ENCODE data around the gene MAPKAP1. TPM values are rescaled to one million over a fixed set of nuclear protein-coding genes. Genes with fewer than 3 reads are reported as not detected.

The MAPKAP1 gene
- total and polyA plus RNA-seq, 9 donors = 47.3 to 67.3 (median 59.6) TPM

DNA sequence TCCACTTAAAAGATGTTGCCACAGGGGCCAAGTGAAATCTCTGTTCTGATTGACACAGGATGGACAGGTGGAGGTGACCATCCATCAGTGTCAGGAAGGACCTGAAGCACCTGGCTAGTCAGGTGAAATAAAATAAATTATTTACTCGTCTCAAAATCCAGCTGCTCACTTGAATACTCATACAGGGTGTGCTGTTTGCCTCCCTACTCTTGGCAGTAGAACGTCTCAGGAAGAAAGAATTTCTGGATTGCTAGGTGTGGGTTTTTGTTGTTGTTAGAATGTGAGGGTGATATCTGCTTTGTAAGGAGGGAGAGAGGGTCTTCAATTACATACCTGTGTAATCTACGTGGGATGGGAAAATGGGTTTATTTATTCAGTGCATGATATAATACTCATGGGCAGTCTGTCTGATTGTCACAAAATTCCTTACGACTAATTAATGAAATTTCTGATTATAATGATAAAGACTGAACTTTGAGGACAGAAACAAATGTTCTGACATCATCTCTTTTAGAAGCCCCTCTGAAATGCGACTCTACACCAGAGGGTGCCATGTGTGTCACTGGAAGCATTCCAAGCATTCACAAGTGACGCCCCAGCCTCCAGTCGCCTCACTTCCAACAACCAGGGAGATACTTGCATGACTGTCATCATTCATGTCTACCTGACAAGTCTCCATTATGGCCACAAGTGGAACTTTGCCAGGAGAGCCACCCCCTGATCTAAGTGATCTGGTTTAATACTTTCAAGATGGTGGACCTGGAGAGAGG, 227.0 kb downstream of the MAPKAP1 start:
- H3K27ac ChIP-seq (ENCODE audit: low read length) = no peak overlapping the region
- WGBS (ENCODE audit: insufficient coverage) = 40% methylated on average over 1 of the region's 7 CpGs
- no peak overlapping the region for H3K4me3 ChIP-seq (ENCODE audit: low read length)
- no peaks in the 10 kb centered on the region for H3K27me3 ChIP-seq (ENCODE audit: control insufficient read depth, insufficient read depth, low read length)
- no peaks in the 10 kb centered on the region for H3K9me3 ChIP-seq (replicated peaks; ENCODE audit: control insufficient read depth, low read depth, low read length)
- H3K4me1 ChIP-seq (ENCODE audit: control insufficient read depth, insufficient read depth, low read length) = no peaks in the 10 kb centered on the region
- H3K36me3 ChIP-seq (ENCODE audit: control insufficient read depth, insufficient read depth, low read length) = peaks cover 21% of the 10 kb centered on the region
- no peak for DNase-seq

DNA sequence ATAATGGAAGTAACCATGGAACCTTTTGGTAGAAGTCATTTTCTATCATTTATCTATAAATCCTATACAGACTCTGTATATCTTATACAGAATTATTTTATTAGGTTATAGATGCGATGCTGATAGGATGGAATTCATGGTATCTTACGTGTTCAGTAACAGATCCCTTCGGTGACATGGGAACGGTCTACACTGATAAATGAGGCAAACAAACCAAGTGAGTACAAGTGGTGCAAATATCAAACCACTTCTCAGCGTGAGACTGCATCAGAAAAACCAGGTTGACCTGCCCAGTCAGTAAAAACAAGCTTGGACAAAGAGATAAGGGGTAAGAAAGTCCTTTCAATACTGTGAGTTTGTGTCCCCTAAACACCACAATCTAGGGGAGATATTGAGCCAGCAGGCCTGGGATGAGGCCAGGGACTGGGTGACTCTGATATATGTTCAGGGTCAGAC, 229.9 kb downstream of the MAPKAP1 start:
- peaks cover 4% of the 10 kb centered on the region for H3K4me1 ChIP-seq (ENCODE audit: control insufficient read depth, insufficient read depth, low read length)
- H3K36me3 ChIP-seq (ENCODE audit: control insufficient read depth, insufficient read depth, low read length) = peaks cover 21% of the 10 kb centered on the region
- DNase-seq = no peak
- H3K4me3 ChIP-seq (ENCODE audit: low read length) = no peak overlapping the region
- H3K27ac ChIP-seq (ENCODE audit: low read length) = no peak overlapping the region
- H3K9me3 ChIP-seq (replicated peaks; ENCODE audit: control insufficient read depth, low read depth, low read length) = no peaks in the 10 kb centered on the region
- H3K27me3 ChIP-seq (ENCODE audit: control insufficient read depth, insufficient read depth, low read length) = no peaks in the 10 kb centered on the region
- WGBS (ENCODE audit: insufficient coverage) = no CpG with 5 or more reads among the region's 5 CpGs

DNA sequence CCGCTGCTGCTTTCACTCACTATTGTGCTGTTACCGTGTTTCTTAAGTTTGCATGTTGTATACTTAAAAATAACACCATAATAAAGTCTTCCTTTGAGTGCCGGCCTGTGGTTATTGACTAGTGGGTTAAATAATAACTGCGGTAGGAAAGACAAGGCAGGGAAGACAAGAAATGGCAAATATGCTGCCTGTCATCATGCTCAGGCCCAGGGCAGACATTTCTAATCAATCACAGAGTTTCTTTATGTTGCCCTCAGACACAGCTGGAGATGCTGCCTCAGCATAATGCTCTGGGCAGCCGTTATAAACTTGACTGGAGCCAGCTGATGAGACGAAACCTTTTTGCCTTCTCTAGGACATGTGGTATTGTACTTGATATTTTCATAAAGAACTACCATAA, 230.4 kb downstream of the MAPKAP1 start:
- DNase-seq = no peak

DNA sequence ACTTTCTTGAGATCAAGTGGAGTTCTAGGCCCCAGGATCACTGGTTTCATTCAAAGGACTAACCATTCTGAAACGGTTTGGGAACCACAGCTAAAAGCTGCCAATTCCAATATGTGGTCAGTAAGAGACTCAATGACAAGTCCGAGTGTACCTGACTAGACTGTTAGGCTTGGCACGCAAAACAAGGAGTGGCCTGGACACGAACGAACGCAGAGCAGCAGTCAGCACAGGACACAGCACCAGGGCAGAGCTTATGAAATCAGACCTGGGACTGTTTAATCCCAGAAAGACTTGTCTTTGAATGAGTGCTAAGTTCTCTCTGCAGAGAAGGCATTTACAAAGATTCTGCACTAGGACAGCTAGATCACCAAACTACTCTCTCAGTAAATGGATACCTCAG, 231.6 kb downstream of the MAPKAP1 start:
- no peak overlapping the region for H3K27ac ChIP-seq (ENCODE audit: low read length)
- H3K4me3 ChIP-seq (ENCODE audit: low read length) = no peak overlapping the region
- no peaks in the 10 kb centered on the region for H3K27me3 ChIP-seq (ENCODE audit: control insufficient read depth, insufficient read depth, low read length)
- DNase-seq = no peak
- 64% methylated on average over 6 of the region's 6 CpGs for WGBS (ENCODE audit: insufficient coverage)
- H3K4me1 ChIP-seq (ENCODE audit: control insufficient read depth, insufficient read depth, low read length) = peaks cover 4% of the 10 kb centered on the region
- H3K36me3 ChIP-seq (ENCODE audit: control insufficient read depth, insufficient read depth, low read length) = peaks cover 15% of the 10 kb centered on the region
- no peaks in the 10 kb centered on the region for H3K9me3 ChIP-seq (replicated peaks; ENCODE audit: control insufficient read depth, low read depth, low read length)

More for the DNA sequence above, 230.4 kb downstream of the MAPKAP1 start:
- Histone ChIP-seq H3K9me3 (replicated peaks; ENCODE audit: control insufficient read depth, low read depth, low read length) (no peaks in the 10 kb centered on the region), H3K27ac (ENCODE audit: low read length) (no peak overlapping the region), H3K4me3 (ENCODE audit: low read length) (no peak overlapping the region), H3K27me3 (ENCODE audit: control insufficient read depth, insufficient read depth, low read length) (no peaks in the 10 kb centered on the region), H3K4me1 (ENCODE audit: control insufficient read depth, insufficient read depth, low read length) (peaks cover 4% of the 10 kb centered on the region), H3K36me3 (ENCODE audit: control insufficient read depth, insufficient read depth, low read length) (peaks cover 21% of the 10 kb centered on the region)
- WGBS (ENCODE audit: insufficient coverage) = no CpG with 5 or more reads among the region's 6 CpGs

DNA sequence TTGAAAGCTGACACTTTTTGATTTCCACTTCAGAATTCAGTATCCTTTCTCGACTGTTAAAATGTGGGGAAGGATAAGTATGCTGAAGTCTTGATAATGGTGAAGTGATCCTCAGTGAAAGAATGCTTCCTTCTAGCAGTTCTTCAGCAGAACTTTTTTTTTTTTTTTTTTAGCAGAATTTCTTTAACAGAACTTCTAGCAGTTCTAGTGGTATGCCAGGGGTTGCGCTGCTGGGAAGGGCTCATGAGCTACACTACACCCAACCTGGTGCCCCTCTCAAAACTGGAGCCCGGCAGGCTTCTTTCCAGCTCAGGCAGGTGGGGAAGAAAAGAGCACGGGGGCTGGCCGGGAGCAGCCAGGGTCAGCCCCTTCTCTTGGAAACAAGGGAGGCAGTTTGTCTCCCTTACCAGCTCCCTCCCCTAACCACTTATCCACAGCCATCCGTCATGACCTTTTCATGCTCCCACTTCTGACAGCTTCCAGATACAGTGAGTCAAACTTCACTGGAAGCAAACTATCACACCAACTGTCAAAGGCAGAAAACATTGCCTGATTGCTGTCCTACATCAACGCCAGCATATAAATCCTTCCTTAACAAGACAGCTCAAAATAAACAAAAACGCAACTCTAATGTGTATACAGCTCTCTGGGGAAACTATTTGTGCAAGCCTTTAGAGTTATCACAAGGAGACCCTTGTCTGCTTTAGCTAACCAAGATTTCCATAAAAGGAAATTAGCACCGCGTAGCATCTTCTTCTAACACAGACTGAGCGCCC, 233.9 kb downstream of the MAPKAP1 start:
- no peak overlapping the region for H3K4me3 ChIP-seq (ENCODE audit: low read length)
- no peak overlapping the region for H3K27ac ChIP-seq (ENCODE audit: low read length)
- DNase-seq = peak; percentile 51
- 4% methylated on average over 3 of the region's 11 CpGs for WGBS (ENCODE audit: insufficient coverage)
- no peaks in the 10 kb centered on the region for H3K9me3 ChIP-seq (replicated peaks; ENCODE audit: control insufficient read depth, low read depth, low read length)
- peaks cover 7% of the 10 kb centered on the region for H3K36me3 ChIP-seq (ENCODE audit: control insufficient read depth, insufficient read depth, low read length)
- peaks cover 4% of the 10 kb centered on the region for H3K4me1 ChIP-seq (ENCODE audit: control insufficient read depth, insufficient read depth, low read length)
- H3K27me3 ChIP-seq (ENCODE audit: control insufficient read depth, insufficient read depth, low read length) = no peaks in the 10 kb centered on the region

DNA sequence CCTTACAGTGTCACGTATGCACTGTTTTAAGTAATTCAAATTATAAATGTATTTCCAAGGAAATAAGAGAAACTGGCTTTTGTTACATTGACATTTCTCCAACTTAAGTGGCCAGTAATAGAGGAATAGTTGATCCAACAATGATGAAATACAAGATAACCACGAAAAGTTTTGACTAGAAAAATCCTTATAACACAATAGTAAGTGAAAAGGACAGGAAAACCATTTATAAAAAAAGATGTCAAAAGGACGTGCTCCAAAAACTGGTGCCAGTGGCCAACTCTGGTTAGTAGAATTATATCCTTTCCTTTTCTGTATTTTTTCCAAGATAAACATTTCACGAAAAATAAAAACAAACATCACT, 234.5 kb downstream of the MAPKAP1 start:
- no peaks in the 10 kb centered on the region for H3K27me3 ChIP-seq (ENCODE audit: control insufficient read depth, insufficient read depth, low read length)
- peaks cover 4% of the 10 kb centered on the region for H3K4me1 ChIP-seq (ENCODE audit: control insufficient read depth, insufficient read depth, low read length)
- H3K27ac ChIP-seq (ENCODE audit: low read length) = no peak overlapping the region
- no peak for DNase-seq
- WGBS (ENCODE audit: insufficient coverage) = no CpG with 5 or more reads among the region's 4 CpGs
- H3K36me3 ChIP-seq (ENCODE audit: control insufficient read depth, insufficient read depth, low read length) = peaks cover 5% of the 10 kb centered on the region
- no peaks in the 10 kb centered on the region for H3K9me3 ChIP-seq (replicated peaks; ENCODE audit: control insufficient read depth, low read depth, low read length)
- no peak overlapping the region for H3K4me3 ChIP-seq (ENCODE audit: low read length)

DNA sequence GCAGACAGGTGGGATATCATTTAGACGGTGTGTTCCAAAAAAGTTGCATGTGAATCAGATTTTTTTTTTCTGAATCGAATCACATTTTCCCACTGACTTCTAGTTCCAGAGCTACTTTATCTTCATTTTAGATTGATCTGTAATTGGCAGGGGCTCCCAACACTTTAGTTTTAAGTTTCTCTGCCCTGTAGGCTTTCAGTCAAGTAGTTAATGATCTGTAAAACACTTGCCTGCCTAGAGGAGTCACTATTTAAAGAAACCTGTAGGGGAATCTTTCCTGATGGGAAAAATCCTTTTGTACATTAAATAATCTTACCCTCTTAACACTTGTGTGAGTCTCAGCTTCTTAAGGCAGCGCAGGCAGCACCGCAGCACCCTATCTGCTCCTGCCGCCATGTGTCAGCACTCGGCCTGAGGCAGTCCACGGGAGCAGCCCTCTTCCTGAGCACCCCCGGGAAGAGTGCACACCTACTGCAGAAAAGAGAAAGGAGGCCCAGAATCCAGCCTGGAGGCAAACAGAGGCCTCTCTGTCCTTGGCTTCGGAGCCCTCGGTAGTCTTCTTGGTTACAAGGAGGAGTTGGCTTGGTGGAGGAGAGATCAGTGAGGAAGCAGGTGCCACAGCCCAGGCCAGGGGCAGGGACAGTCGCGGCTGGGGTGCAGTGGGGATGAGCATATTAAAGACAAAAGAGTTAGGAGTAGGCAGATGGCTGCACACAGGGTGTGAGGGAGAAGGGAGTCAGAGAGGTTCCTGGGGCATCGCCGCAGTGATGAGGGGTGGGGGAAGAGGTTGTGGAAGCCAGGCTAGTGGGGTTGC, 236.0 kb downstream of the MAPKAP1 start:
- 83% methylated on average over 10 of the region's 14 CpGs for WGBS (ENCODE audit: insufficient coverage)
- Histone ChIP-seq H3K4me1 (ENCODE audit: control insufficient read depth, insufficient read depth, low read length) (peaks cover 4% of the 10 kb centered on the region), H3K4me3 (ENCODE audit: low read length) (no peak overlapping the region), H3K27me3 (ENCODE audit: control insufficient read depth, insufficient read depth, low read length) (no peaks in the 10 kb centered on the region), H3K27ac (ENCODE audit: low read length) (no peak overlapping the region), H3K9me3 (replicated peaks; ENCODE audit: control insufficient read depth, low read depth, low read length) (no peaks in the 10 kb centered on the region), H3K36me3 (ENCODE audit: control insufficient read depth, insufficient read depth, low read length) (peaks cover 5% of the 10 kb centered on the region)
- peak; percentile 45 for DNase-seq

DNA sequence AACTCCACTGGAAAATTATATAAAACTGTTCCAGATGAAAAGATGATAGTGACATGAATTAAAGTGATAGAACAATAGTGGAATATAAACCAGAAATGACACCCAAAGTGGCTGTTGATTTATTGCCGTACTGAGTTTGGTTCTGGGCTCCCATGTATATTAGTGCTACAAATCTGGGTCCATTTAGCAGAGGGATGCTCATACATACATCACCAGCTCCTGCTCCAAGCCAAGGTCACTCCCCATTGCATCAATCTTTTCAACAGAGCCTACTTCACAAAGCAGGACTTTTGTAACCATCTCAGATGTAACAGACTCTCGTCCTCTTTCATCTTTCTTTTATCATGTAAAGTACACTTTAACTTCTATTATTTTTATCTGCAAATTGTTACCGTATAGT, 236.8 kb downstream of the MAPKAP1 start:
- DNase-seq = no peak
- Histone ChIP-seq H3K27me3 (ENCODE audit: control insufficient read depth, insufficient read depth, low read length) (no peaks in the 10 kb centered on the region), H3K9me3 (replicated peaks; ENCODE audit: control insufficient read depth, low read depth, low read length) (no peaks in the 10 kb centered on the region), H3K27ac (ENCODE audit: low read length) (no peak overlapping the region), H3K36me3 (ENCODE audit: control insufficient read depth, insufficient read depth, low read length) (no peaks in the 10 kb centered on the region), H3K4me1 (ENCODE audit: control insufficient read depth, insufficient read depth, low read length) (peaks cover 4% of the 10 kb centered on the region), H3K4me3 (ENCODE audit: low read length) (no peak overlapping the region)
- WGBS (ENCODE audit: insufficient coverage) = no CpG with 5 or more reads among the region's 3 CpGs

DNA sequence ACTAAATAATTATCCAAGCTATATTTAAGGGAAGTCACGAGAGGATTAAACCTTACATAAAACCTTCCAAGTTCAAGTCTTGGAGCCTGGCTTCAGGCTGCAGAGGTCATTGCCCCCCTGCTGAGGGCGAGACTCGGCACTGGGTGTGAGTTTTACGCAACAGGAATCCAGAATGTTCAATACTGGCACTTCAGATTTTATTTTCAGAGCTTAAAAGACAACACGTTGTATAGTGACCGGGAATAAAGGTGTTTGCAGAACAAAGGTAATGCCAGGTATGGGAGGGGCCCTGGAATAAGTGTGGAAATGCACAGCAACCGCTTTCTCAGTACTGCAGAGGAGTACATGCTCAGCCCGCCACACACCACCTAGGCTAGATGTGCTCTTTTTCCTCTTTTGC, 238.4 kb downstream of the MAPKAP1 start:
- H3K4me3 ChIP-seq (ENCODE audit: low read length) = no peak overlapping the region
- 85% methylated on average over 5 of the region's 8 CpGs for WGBS (ENCODE audit: insufficient coverage)
- H3K4me1 ChIP-seq (ENCODE audit: control insufficient read depth, insufficient read depth, low read length) = peaks cover 4% of the 10 kb centered on the region
- no peaks in the 10 kb centered on the region for H3K9me3 ChIP-seq (replicated peaks; ENCODE audit: control insufficient read depth, low read depth, low read length)
- no peaks in the 10 kb centered on the region for H3K36me3 ChIP-seq (ENCODE audit: control insufficient read depth, insufficient read depth, low read length)
- no peak overlapping the region for H3K27ac ChIP-seq (ENCODE audit: low read length)
- H3K27me3 ChIP-seq (ENCODE audit: control insufficient read depth, insufficient read depth, low read length) = no peaks in the 10 kb centered on the region
- DNase-seq = no peak
